Measurements from ENCODE around the gene MYO16. TPM values are rescaled to one million over a fixed set of nuclear protein-coding genes. Genes with fewer than 3 reads are reported as not detected.

The MYO16 gene
- total RNA-seq, result under 0.01 TPM in 1 of 2 replicates, not detected in the other

GRCh38 chr13:108629181-108629752 lies at the start of gene MYO16:
TSS of gene MYO16 (plus strand) at chr13:108629611. CDS start at chr13:108629845, 234 bp downstream.

